GM08714 (cell line): ENCODE data around the gene NCAPG2.

Experiments used
- H3K4me3 ChIP-seq: fragments of 200-500 bp; sonication (Bioruptor generic); 2 replicates; pipeline ENCODE4 v1.5.1; 2014; ENCODE audit warnings: mild to moderate bottlenecking, low read length, inconsistent platforms
- ZNF274 ChIP-seq: IDR thresholded peaks from 2 replicates; pipeline ENCODE4 v1.6.1; 2012; ENCODE audit warnings: mild to moderate bottlenecking, low read depth, low read length

Gene NCAPG2

GRCh38 chr7:158728911-158729645 lies 24.5 kb upstream of the NCAPG2 start:
- TF ChIP-seq ZNF274 = no peak
- no peak overlapping the region for H3K4me3 ChIP-seq

- H3K4me3 ChIP-seq = no peak overlapping the region
- TF ChIP-seq ZNF274 = no peak
Measured at GRCh38 chr7:158727690-158728089, 23.1 kb upstream of the NCAPG2 start.

- TF ChIP-seq ZNF274 = no peak
Measured at GRCh38 chr7:158726277-158726807, 21.7 kb upstream of the NCAPG2 start.

GRCh38 chr7:158725506-158725800 lies 20.8 kb upstream of the NCAPG2 start:
- no peak overlapping the region for H3K4me3 ChIP-seq
- TF ChIP-seq ZNF274 = no peak

More at GRCh38 chr7:158726277-158726807, 21.7 kb upstream of the NCAPG2 start:
- no peak overlapping the region for H3K4me3 ChIP-seq

GRCh38 chr7:158724658-158725505 lies 20.3 kb upstream of the NCAPG2 start:
- TF ChIP-seq ZNF274 = no peak
- no peak overlapping the region for H3K4me3 ChIP-seq

- no peak for TF ChIP-seq ZNF274
- H3K4me3 ChIP-seq = no peak overlapping the region
Measured at GRCh38 chr7:158723714-158724385, 19.2 kb upstream of the NCAPG2 start.

GRCh38 chr7:158723266-158723665 lies 18.7 kb upstream of the NCAPG2 start:
- no peak overlapping the region for H3K4me3 ChIP-seq
- TF ChIP-seq ZNF274 = no peak

- no peak overlapping the region for H3K4me3 ChIP-seq
Measured at GRCh38 chr7:158722574-158723237, 18.1 kb upstream of the NCAPG2 start.

GRCh38 chr7:158720112-158720511 lies 15.5 kb upstream of the NCAPG2 start:
- H3K4me3 ChIP-seq = no peak overlapping the region
- TF ChIP-seq ZNF274 = no peak

More at GRCh38 chr7:158722574-158723237, 18.1 kb upstream of the NCAPG2 start:
- no peak for TF ChIP-seq ZNF274

GRCh38 chr7:158716802-158717201 lies 12.2 kb upstream of the NCAPG2 start:
- H3K4me3 ChIP-seq = no peak overlapping the region
- TF ChIP-seq ZNF274 = no peak

- no peak overlapping the region for H3K4me3 ChIP-seq
- TF ChIP-seq ZNF274 = no peak
Measured at GRCh38 chr7:158710651-158711102, 6.1 kb upstream of the NCAPG2 start.

- H3K4me3 ChIP-seq = no peak overlapping the region
Measured at GRCh38 chr7:158707610-158708009, 3.0 kb upstream of the NCAPG2 start.

GRCh38 chr7:158706710-158707590 lies 2.3 kb upstream of the NCAPG2 start:
- no peak overlapping the region for H3K4me3 ChIP-seq
- TF ChIP-seq ZNF274 = no peak

More at GRCh38 chr7:158707610-158708009, 3.0 kb upstream of the NCAPG2 start:
- TF ChIP-seq ZNF274 = no peak
